OCI-LY1 (cell line): Measurements from ENCODE around the gene HDAC10.

ENCODE experiments used
- H2AFZ ChIP-seq: fragments of 200-600 bp; sonication (generic), shearing (Covaris generic); 2 replicates; pipeline ENCODE4 v1.6.0; 2014; ENCODE audit warnings: antibody characterized with exemption, mild to moderate bottlenecking, low read length
- H3F3A ChIP-seq: fragments of 200-600 bp; sonication (generic), shearing (Covaris generic); 2 replicates; pipeline ENCODE4 v1.6.0; 2014; ENCODE audit warnings: mild to moderate bottlenecking, antibody characterized with exemption, low read length, moderate library complexity; ENCODE audit not compliant: insufficient read depth
- H3K27ac ChIP-seq: fragments of 200-600 bp; sonication (generic); 2 replicates; pipeline ENCODE4 v1.5.1; 2014; ENCODE audit warnings: low read length, mixed run types, mild to moderate bottlenecking, low read depth; ENCODE audit not compliant: poor library complexity, severe bottlenecking
- H3K27me3 ChIP-seq: fragments of 200-600 bp; sonication (generic); 2 replicates; pipeline ENCODE4 v1.6.0; 2014; ENCODE audit warnings: antibody characterized with exemption, mild to moderate bottlenecking, low read length, moderate library complexity; ENCODE audit not compliant: insufficient read depth
- H3K36me3 ChIP-seq: fragments of 200-600 bp; sonication (generic); 2 replicates; pipeline ENCODE4 v1.6.1; 2014; ENCODE audit warnings: mild to moderate bottlenecking, antibody characterized with exemption, low read length, moderate library complexity, mixed read lengths; ENCODE audit not compliant: insufficient read depth
- H3K4me1 ChIP-seq: fragments of 200-600 bp; sonication (generic); 2 replicates; pipeline ENCODE4 v1.5.1; 2014; ENCODE audit warnings: mild to moderate bottlenecking, low read length, moderate library complexity; ENCODE audit not compliant: insufficient read depth, severe bottlenecking
- H3K4me2 ChIP-seq: fragments of 200-600 bp; sonication (generic), shearing (Covaris generic); 2 replicates; pipeline ENCODE4 v1.6.1; 2014; ENCODE audit warnings: low read length
- H3K4me3 ChIP-seq: fragments of 200-600 bp; sonication (generic); 2 replicates; pipeline ENCODE4 v1.5.1; 2014; ENCODE audit warnings: low read length, low read depth, mild to moderate bottlenecking, mixed read lengths; ENCODE audit not compliant: poor library complexity, severe bottlenecking
- H3K79me2 ChIP-seq: fragments of 200-600 bp; shearing (Covaris generic); 2 replicates; pipeline ENCODE4 v1.6.1; 2016; ENCODE audit warnings: mixed run types, low read length, mixed read lengths; ENCODE audit not compliant: insufficient read depth
- H3K9ac ChIP-seq: fragments of 200-600 bp; sonication (generic), shearing (Covaris generic); 2 replicates; pipeline ENCODE4 v1.6.1; 2014; ENCODE audit warnings: mild to moderate bottlenecking, low read length, mixed read lengths
- H3K9me2 ChIP-seq: fragments of 200-600 bp; sonication (generic), shearing (Covaris generic); 2 replicates; pipeline ENCODE4 v1.6.1; 2014; ENCODE audit warnings: low read depth, mild to moderate bottlenecking, low read length, mixed read lengths
- H3K9me3 ChIP-seq: fragments of 200-600 bp; shearing (Covaris generic); 2 replicates; pipeline ENCODE4 v1.6.1; 2014; ENCODE audit warnings: low read length, mixed read lengths
- H4K20me1 ChIP-seq: fragments of 200-600 bp; sonication (generic), shearing (Covaris generic); 2 replicates; pipeline ENCODE4 v1.6.0; 2016; ENCODE audit warnings: mild to moderate bottlenecking, low read length; ENCODE audit not compliant: insufficient read depth
- CTCF ChIP-seq: fragments of 200-600 bp; sonication (generic), shearing (Covaris generic); IDR thresholded peaks from 2 replicates; pipeline ENCODE4 v1.5.1; 2017; ENCODE audit warnings: mild to moderate bottlenecking, antibody characterized with exemption, low read length, moderate library complexity, mixed read lengths
- EZH2 ChIP-seq: fragments of 200-600 bp; sonication (generic), shearing (Covaris generic); IDR thresholded peaks from 2 replicates; pipeline ENCODE4 v1.8.0; 2017; ENCODE audit warnings: borderline replicate concordance, mixed run types, mild to moderate bottlenecking, antibody characterized with exemption, low read length, moderate library complexity, mixed read lengths

The HDAC10 gene

GRCh38 chr22:50210378-50211139 lies 40.5 kb downstream of the HDAC10 start:
- Histone ChIP-seq H3K27ac (no peak overlapping the region), H3K4me1 (peaks cover 20% of the 10 kb centered on the region), H3K9me3 (no peaks in the 10 kb centered on the region), H3K27me3 (no peaks in the 10 kb centered on the region), H3K4me2 (no peak overlapping the region), H3K36me3 (peaks cover 83% of the 10 kb centered on the region), H3K4me3 (no peak overlapping the region), H4K20me1 (no peaks in the 10 kb centered on the region), H3K9ac (no peak overlapping the region), H3K79me2 (peaks cover 7% of the 10 kb centered on the region), H3K9me2 (no peaks in the 10 kb centered on the region), H2AFZ (no peak overlapping the region), H3F3A (no peaks in the 10 kb centered on the region)
- TF ChIP-seq CTCF (no peak), EZH2 (no peak)

GRCh38 chr22:50209893-50210292 lies 41.2 kb downstream of the HDAC10 start:
- Histone ChIP-seq H3K79me2 (peaks cover 7% of the 10 kb centered on the region), H3K9ac (no peak overlapping the region), H3F3A (no peaks in the 10 kb centered on the region), H3K9me3 (no peaks in the 10 kb centered on the region), H3K4me2 (no peak overlapping the region), H3K4me3 (no peak overlapping the region), H3K36me3 (peaks cover 79% of the 10 kb centered on the region), H2AFZ (no peak overlapping the region), H3K4me1 (peaks cover 24% of the 10 kb centered on the region), H3K27me3 (no peaks in the 10 kb centered on the region), H4K20me1 (no peaks in the 10 kb centered on the region), H3K9me2 (no peaks in the 10 kb centered on the region), H3K27ac (no peak overlapping the region)
- peak; percentile 94 for TF ChIP-seq CTCF
- TF ChIP-seq EZH2 = no peak

GRCh38 chr22:50208939-50209892 lies 41.8 kb downstream of the HDAC10 start:
- peaks cover 78% of the 10 kb centered on the region for H3K36me3 ChIP-seq
- H4K20me1 ChIP-seq = no peaks in the 10 kb centered on the region
- peak overlapping the region; percentile 71 for H3K27ac ChIP-seq
- H3K9me3 ChIP-seq = no peaks in the 10 kb centered on the region
- H3K9ac ChIP-seq = no peak overlapping the region
- H3K27me3 ChIP-seq = no peaks in the 10 kb centered on the region
- no peak overlapping the region for H2AFZ ChIP-seq
- H3K4me3 ChIP-seq = no peak overlapping the region
- H3K4me2 ChIP-seq = 0 out of 2 replicates have a peak overlapping the region, but pooled peaks have one; percentile 17
- H3K4me1 ChIP-seq = peaks cover 30% of the 10 kb centered on the region
- H3K79me2 ChIP-seq = peaks cover 7% of the 10 kb centered on the region
- H3F3A ChIP-seq = no peaks in the 10 kb centered on the region
- TF ChIP-seq EZH2 (no peak), CTCF (no peak)
- no peaks in the 10 kb centered on the region for H3K9me2 ChIP-seq
